ENCODE measurements around the gene NOSIP. TPM values are rescaled to one million over a fixed set of nuclear protein-coding genes. Genes with fewer than 3 reads are reported as not detected.

The NOSIP gene
- polyA plus RNA-seq, 1 donor: 61.9 TPM

- no peak for DNase-seq
Measured at GRCh38 chr19:49595819-49596404, 15.6 kb upstream of the NOSIP start.

GRCh38 chr19:49594993-49595818 is 14.8 kb upstream of the NOSIP start:
- no peak for DNase-seq

- DNase-seq: no peak
Measured at GRCh38 chr19:49594157-49594992, 14.0 kb upstream of the NOSIP start.

- DNase-seq: peak; percentile 89
Measured at GRCh38 chr19:49593233-49594113, 13.1 kb upstream of the NOSIP start.

- DNase-seq: no peak
Measured at GRCh38 chr19:49592486-49593232, 12.3 kb upstream of the NOSIP start.

GRCh38 chr19:49591731-49592485 is 11.6 kb upstream of the NOSIP start:
- no peak for DNase-seq

- DNase-seq: peak; percentile 71
Measured at GRCh38 chr19:49590971-49591730, 10.8 kb upstream of the NOSIP start, which contains the start of gene PRR12. PRR12 (plus strand) TSS chr19:49591182; CDS start chr19:49591655, 473 bp downstream.

- peak; percentile 96 for DNase-seq
Measured at GRCh38 chr19:49590071-49590970, 10.0 kb upstream of the NOSIP start.

- DNase-seq: no peak
Measured at GRCh38 chr19:49589502-49589905, 9.1 kb upstream of the NOSIP start.

GRCh38 chr19:49588365-49589122 is 8.2 kb upstream of the NOSIP start:
- DNase-seq: no peak

GRCh38 chr19:49587227-49587626 is 6.9 kb upstream of the NOSIP start:
- DNase-seq: no peak

GRCh38 chr19:49585023-49585422 is 4.7 kb upstream of the NOSIP start:
- DNase-seq: no peak

GRCh38 chr19:49583239-49583638 is 2.9 kb upstream of the NOSIP start:
- no peak for DNase-seq

GRCh38 chr19:49581007-49581508 is 702 bp upstream of the NOSIP start, which contains the start of gene PRRG2:
PRRG2 (plus strand) TSS chr19:49581316; CDS start chr19:49583220, 1,904 bp downstream.
- DNase-seq: no peak

- DNase-seq: no peak
Measured at GRCh38 chr19:49579947-49580263, 451 bp downstream of the NOSIP start.

GRCh38 chr19:49579193-49579592 is 1.2 kb downstream of the NOSIP start:
- no peak for DNase-seq

GRCh38 chr19:49574206-49574755 is 6.1 kb downstream of the NOSIP start:
- DNase-seq: no peak

All from left kidney (tissue), 2 donors.